GM12878 (cell line): ENCODE results near the gene SFXN1. TPM values are rescaled to one million over a fixed set of nuclear protein-coding genes. Genes with fewer than 3 reads are reported as not detected.

ENCODE experiments used
- ATAC-seq: fragments of 200-7000 bp; cut with Tn5 transposase; 3 replicates; pipeline ENCODE4 v1.9.1; 2020; ENCODE audit warnings: mild to moderate bottlenecking, moderate library complexity
- BruUV-seq: library from RNA; stranded (reverse); fragments of 400-500 nt; replicated peaks from 2 replicates; lab custom pipeline; 2021; lab: Mats Ljungman, UMichigan
- CTCF ChIA-PET: fragments of 300-600 bp; sonication (Branson Sonifier 250); formaldehyde crosslinking; extraction: SDS; loops from one replicate; lab custom pipeline; 2021; ENCODE audit warnings: inconsistent platforms; lab: Yijun Ruan, JAX
- POLR2A ChIA-PET: fragments of 350-600 bp; formaldehyde crosslinking; extraction: SDS; loops from one replicate; lab custom pipeline; 2021; ENCODE audit warnings: inconsistent platforms; lab: Charles Lee
- RAD21 ChIA-PET: fragments of 300-600 bp; sonication (Branson Sonifier 250); formaldehyde crosslinking; loops from one replicate; lab custom pipeline; 2023; ENCODE audit warnings: antibody characterized with exemption; ENCODE audit not compliant: unreplicated experiment; lab: Charles Lee
- SMC1A ChIA-PET: fragments of 300-600 bp; sonication (Branson Sonifier 250); formaldehyde crosslinking; loops from one replicate; lab custom pipeline; 2023; ENCODE audit not compliant: unreplicated experiment, uncharacterized antibody; lab: Charles Lee
- DNase-seq: peaks from one replicate; pipeline ENCODE4 v3.0.0-alpha.2; 2011; ENCODE audit warnings: low read depth, low spot score
- FAIRE-seq: peaks from 3 replicates; lab custom pipeline; 2011; peaks lifted over from hg19 to GRCh38; lab: Jason Lieb, UNC
- H2AFZ ChIP-seq: 2 replicates; pipeline ENCODE4 v1.6.0; 2011; ENCODE audit warnings: low read depth, low read length, control low read depth; ENCODE audit not compliant: control insufficient read depth
- H3K27ac ChIP-seq: 2 replicates; pipeline ENCODE4 v1.5.1; 2011; ENCODE audit warnings: control low read depth; ENCODE audit not compliant: control insufficient read depth, insufficient read depth
- H3K27me3 ChIP-seq, 2 experiments: replicated peaks in 1 of 2; 2 replicates each; pipeline versions ENCODE4 v1.6.0 to v1.6.1; 2011; ENCODE audit warnings: low read length in 1 of 2; ENCODE audit not compliant: control insufficient read depth in 2 of 2, insufficient read depth in 2 of 2
- H3K36me3 ChIP-seq, 2 experiments: 2 replicates each; pipeline ENCODE4 v1.5.1; 2011; ENCODE audit warnings: low read length in 1 of 2; ENCODE audit not compliant: control insufficient read depth in 2 of 2, insufficient read depth in 2 of 2
- H3K4me1 ChIP-seq: 2 replicates; pipeline ENCODE4 v1.6.1; 2011; ENCODE audit warnings: mild to moderate bottlenecking, low read length, moderate library complexity, mixed read lengths; ENCODE audit not compliant: control insufficient read depth, insufficient read depth
- H3K4me2 ChIP-seq: 2 replicates; pipeline ENCODE4 v1.6.0; 2011; ENCODE audit warnings: control low read depth; ENCODE audit not compliant: control insufficient read depth, insufficient read depth
- H3K4me3 ChIP-seq: fragments of 200-600 bp; sonication (generic); 2 replicates; pipeline ENCODE4 v1.5.1; 2016
- H3K79me2 ChIP-seq: 2 replicates; pipeline ENCODE4 v1.6.0; 2011; ENCODE audit warnings: low read length; ENCODE audit not compliant: control insufficient read depth, insufficient read depth
- H3K9ac ChIP-seq: 2 replicates; pipeline ENCODE4 v1.8.0; 2011; ENCODE audit warnings: low read length, control low read depth, mixed read lengths; ENCODE audit not compliant: control insufficient read depth, insufficient read depth
- H3K9me3 ChIP-seq: replicated peaks from 3 replicates; pipeline ENCODE4 v1.5.1; 2011; ENCODE audit warnings: mild to moderate bottlenecking, low read length; ENCODE audit not compliant: control insufficient read depth, insufficient read depth
- H4K20me1 ChIP-seq: 2 replicates; pipeline ENCODE4 v1.6.0; 2011; ENCODE audit not compliant: control insufficient read depth, insufficient read depth
- ASH2L ChIP-seq: fragments of 300-600, 200-600 bp; sonication (generic); IDR thresholded peaks from 2 replicates; pipeline ENCODE4 v1.6.1; 2017; ENCODE audit warnings: low read depth, mild to moderate bottlenecking, borderline replicate concordance
- CBX3 ChIP-seq: fragments of 200-600 bp; sonication (generic); IDR thresholded peaks from 2 replicates; pipeline ENCODE4 v1.6.1; 2016; ENCODE audit warnings: low read depth, borderline replicate concordance
- LARP7 ChIP-seq: fragments of 450-650 bp; IDR thresholded peaks from 2 replicates; pipeline ENCODE4 v1.6.1; 2017; ENCODE audit warnings: mild to moderate bottlenecking
- SPI1 ChIP-seq: IDR thresholded peaks from 2 replicates; pipeline ENCODE4 v1.6.1; 2011; ENCODE audit warnings: low read depth, mild to moderate bottlenecking, low read length, moderate library complexity, borderline replicate concordance; ENCODE audit not compliant: insufficient read depth
- SREBF1 ChIP-seq: IDR thresholded peaks from 2 replicates; pipeline ENCODE4 v1.6.1; 2012; ENCODE audit warnings: mild to moderate bottlenecking, low read length
- TARDBP ChIP-seq: IDR thresholded peaks from 2 replicates; pipeline ENCODE4 v1.6.1; 2016; ENCODE audit warnings: borderline replicate concordance
- TBL1XR1 ChIP-seq: IDR thresholded peaks from 2 replicates; pipeline ENCODE4 v1.6.1; 2012; ENCODE audit warnings: low read depth, low read length, improper control_type of control experiment
- WRNIP1 ChIP-seq: IDR thresholded peaks from 2 replicates; pipeline ENCODE4 v1.6.1; 2011; ENCODE audit warnings: low read depth, low read length, improper control_type of control experiment, borderline replicate concordance
- ZNF384 ChIP-seq: IDR thresholded peaks from 2 replicates; pipeline ENCODE4 v1.6.1; 2012; ENCODE audit warnings: low read depth, mild to moderate bottlenecking, low read length, improper control_type of control experiment, borderline replicate concordance
- WGBS: methylation state at CpG from one replicate; pipeline ENCODE4 v1.1.6; 2016; ENCODE audit warnings: low lambda C conversion rate; ENCODE audit not compliant: insufficient replicate concordance, insufficient coverage; ENCODE audit errors: missing lambda C conversion rate; 5-methylcytosine and 5-hydroxymethylcytosine counted together
- in situ Hi-C: fragments of 300-500 bp; cut with MboI; formaldehyde crosslinking; loops from 9 replicates; pipeline ENCODE4 v1.14.3; 2018; ENCODE audit warnings: mixed read lengths
- intact Hi-C: fragments of 100-400 bp; cut with micrococcal nuclease; formaldehyde crosslinking; loops from one replicate; pipeline ENCODE4 v1.14.2; 2022; ENCODE audit not compliant: unreplicated experiment
- polyA plus RNA-seq, 11 experiments: library from polyadenylated mRNA; depleted of rRNA in 4 of 11; unstranded in 6 of 11; stranded (reverse) in 5 of 11; fragments of >200 nt; fragmentation: Nextera tagmentation in 4 of 11; fragmentation: Illumina TruSeq in 1 of 11; extraction: Ambion mirVana in 4 of 11; extraction: Trizol in 1 of 11; gene quantifications; 1 replicate in 1 of 11; 2 replicates in 10 of 11; pipeline versions ENCODE4 v1.2.1 to v1.2.3, GENCODE V29; 2011 to 2016; ENCODE audit warnings: inconsistent platforms in 2 of 11, missing spikeins in 2 of 11, low read depth in 1 of 11
- total RNA-seq, 4 experiments: library from RNA; depleted of rRNA in 3 of 4; stranded (reverse); fragments of >200 nt in 3 of 4; fragmentation: Illumina TruSeq in 1 of 4; extraction: Trizol in 1 of 4; gene quantifications; 2 replicates each; pipeline versions ENCODE4 v1.2.1 to v1.2.3, GENCODE V29; 2013 to 2021
- TF ChIP-seq, protein P1 (sequence below): fragments of 450-650 bp; conservative IDR thresholded peaks from 2 replicates; pipeline ENCODE4 v1.6.1; 2017; ENCODE audit warnings: mild to moderate bottlenecking, moderate library complexity
- TF ChIP-seq, protein P2 (sequence below): IDR thresholded peaks from 2 replicates; pipeline ENCODE4 v1.6.1; 2011; ENCODE audit warnings: low read depth, low read length, improper control_type of control experiment, borderline replicate concordance
- TF ChIP-seq, protein P3 (sequence below): IDR thresholded peaks from 2 replicates; pipeline ENCODE4 v1.6.1; 2011; ENCODE audit warnings: mild to moderate bottlenecking, low read depth, low read length, moderate library complexity; ENCODE audit not compliant: insufficient replicate concordance
- TF ChIP-seq, protein P4 (sequence below): fragments of 450-650 bp; formaldehyde crosslinking; IDR thresholded peaks from 2 replicates; pipeline ENCODE4 v1.4.0; 2022; ENCODE audit warnings: mild to moderate bottlenecking, moderate library complexity

SFXN1 gene
- total and polyA plus RNA-seq, 10 of the 15 experiments (the other 5 are each of a cell fraction or from before 2014, with no cell fraction given), result 18.0 to 248 (median 103) TPM

- H3K27me3 ChIP-seq, result no peaks in the 10 kb centered on the region; a peak in 1 of 4 replicates
- FAIRE-seq (no peak), DNase-seq (no peak), ATAC-seq (no peak)
- ChIA-PET CTCF (no interaction called here), RAD21 (no interaction called here), POLR2A (no interaction called here), SMC1A (no interaction called here)
- H3K4me2 ChIP-seq, result no peak overlapping the region
- WGBS, result 10% methylated on average over 4 of the region's 4 CpGs
- H4K20me1 ChIP-seq, result no peaks in the 10 kb centered on the region; the same call in 1 of the 2 replicates
- H3K9me3 ChIP-seq, result no peaks in the 10 kb centered on the region
- H3K4me3 ChIP-seq, result no peak overlapping the region
- no TSS peak for BruUV-seq
- in situ Hi-C loops (no loop called here), intact Hi-C loops (no loop called here)
- H3K9ac ChIP-seq, result no peak overlapping the region
- H2AFZ ChIP-seq, result no peak overlapping the region
- no peaks in the 10 kb centered on the region for H3K79me2 ChIP-seq
- no peaks in the 10 kb centered on the region for H3K36me3 ChIP-seq
- no peak overlapping the region for H3K27ac ChIP-seq
- no peaks in the 10 kb centered on the region for H3K4me1 ChIP-seq
- TF ChIP-seq, protein P1, sequence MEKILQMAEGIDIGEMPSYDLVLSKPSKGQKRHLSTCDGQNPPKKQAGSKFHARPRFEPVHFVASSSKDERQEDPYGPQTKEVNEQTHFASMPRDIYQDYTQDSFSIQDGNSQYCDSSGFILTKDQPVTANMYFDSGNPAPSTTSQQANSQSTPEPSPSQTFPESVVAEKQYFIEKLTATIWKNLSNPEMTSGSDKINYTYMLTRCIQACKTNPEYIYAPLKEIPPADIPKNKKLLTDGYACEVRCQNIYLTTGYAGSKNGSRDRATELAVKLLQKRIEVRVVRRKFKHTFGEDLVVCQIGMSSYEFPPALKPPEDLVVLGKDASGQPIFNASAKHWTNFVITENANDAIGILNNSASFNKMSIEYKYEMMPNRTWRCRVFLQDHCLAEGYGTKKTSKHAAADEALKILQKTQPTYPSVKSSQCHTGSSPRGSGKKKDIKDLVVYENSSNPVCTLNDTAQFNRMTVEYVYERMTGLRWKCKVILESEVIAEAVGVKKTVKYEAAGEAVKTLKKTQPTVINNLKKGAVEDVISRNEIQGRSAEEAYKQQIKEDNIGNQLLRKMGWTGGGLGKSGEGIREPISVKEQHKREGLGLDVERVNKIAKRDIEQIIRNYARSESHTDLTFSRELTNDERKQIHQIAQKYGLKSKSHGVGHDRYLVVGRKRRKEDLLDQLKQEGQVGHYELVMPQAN, result no peak
- TF ChIP-seq, protein P2, sequence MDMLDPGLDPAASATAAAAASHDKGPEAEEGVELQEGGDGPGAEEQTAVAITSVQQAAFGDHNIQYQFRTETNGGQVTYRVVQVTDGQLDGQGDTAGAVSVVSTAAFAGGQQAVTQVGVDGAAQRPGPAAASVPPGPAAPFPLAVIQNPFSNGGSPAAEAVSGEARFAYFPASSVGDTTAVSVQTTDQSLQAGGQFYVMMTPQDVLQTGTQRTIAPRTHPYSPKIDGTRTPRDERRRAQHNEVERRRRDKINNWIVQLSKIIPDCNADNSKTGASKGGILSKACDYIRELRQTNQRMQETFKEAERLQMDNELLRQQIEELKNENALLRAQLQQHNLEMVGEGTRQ, result no peak
- no peak for TF ChIP-seq LARP7
- no peak for TF ChIP-seq WRNIP1
- TF ChIP-seq, protein P3, sequence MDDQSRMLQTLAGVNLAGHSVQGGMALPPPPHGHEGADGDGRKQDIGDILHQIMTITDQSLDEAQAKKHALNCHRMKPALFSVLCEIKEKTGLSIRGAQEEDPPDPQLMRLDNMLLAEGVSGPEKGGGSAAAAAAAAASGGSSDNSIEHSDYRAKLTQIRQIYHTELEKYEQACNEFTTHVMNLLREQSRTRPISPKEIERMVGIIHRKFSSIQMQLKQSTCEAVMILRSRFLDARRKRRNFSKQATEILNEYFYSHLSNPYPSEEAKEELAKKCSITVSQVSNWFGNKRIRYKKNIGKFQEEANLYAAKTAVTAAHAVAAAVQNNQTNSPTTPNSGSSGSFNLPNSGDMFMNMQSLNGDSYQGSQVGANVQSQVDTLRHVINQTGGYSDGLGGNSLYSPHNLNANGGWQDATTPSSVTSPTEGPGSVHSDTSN, result no peak
- TF ChIP-seq ASH2L, result no peak
- no peak for TF ChIP-seq ZNF384
- TF ChIP-seq, protein P4, sequence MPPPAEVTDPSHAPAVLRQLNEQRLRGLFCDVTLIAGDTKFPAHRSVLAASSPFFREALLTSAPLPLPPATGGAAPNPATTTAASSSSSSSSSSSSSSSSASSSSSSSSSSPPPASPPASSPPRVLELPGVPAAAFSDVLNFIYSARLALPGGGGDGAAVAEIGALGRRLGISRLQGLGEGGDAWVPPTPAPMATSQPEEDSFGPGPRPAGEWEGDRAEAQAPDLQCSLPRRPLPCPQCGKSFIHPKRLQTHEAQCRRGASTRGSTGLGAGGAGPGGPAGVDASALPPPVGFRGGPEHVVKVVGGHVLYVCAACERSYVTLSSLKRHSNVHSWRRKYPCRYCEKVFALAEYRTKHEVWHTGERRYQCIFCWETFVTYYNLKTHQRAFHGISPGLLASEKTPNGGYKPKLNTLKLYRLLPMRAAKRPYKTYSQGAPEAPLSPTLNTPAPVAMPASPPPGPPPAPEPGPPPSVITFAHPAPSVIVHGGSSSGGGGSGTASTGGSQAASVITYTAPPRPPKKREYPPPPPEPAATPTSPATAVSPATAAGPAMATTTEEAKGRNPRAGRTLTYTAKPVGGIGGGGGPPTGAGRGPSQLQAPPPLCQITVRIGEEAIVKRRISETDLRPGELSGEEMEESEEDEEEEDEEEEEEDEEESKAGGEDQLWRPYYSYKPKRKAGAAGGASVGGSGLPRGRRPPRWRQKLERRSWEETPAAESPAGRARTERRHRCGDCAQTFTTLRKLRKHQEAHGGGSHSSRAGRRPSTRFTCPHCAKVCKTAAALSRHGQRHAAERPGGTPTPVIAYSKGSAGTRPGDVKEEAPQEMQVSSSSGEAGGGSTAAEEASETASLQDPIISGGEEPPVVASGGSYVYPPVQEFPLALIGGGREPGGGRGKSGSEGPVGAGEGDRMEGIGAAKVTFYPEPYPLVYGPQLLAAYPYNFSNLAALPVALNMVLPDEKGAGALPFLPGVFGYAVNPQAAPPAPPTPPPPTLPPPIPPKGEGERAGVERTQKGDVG (CRISPR knock-in tag), result no peak
- TF ChIP-seq TBL1XR1, result no peak
- TF ChIP-seq SREBF1, result no peak
- TF ChIP-seq TARDBP, result no peak
- TF ChIP-seq CBX3, result no peak
- no peak for TF ChIP-seq SPI1
Measured at GRCh38 chr5:175572886-175573285, 94.5 kb downstream of the SFXN1 start.
